HG03103 (cell line): Measurements from ENCODE around the gene TICAM2.

ENCODE experiments used
- ATAC-seq: cut with Tn5 transposase; IDR thresholded peaks from one replicate; pipeline ENCODE4 v1.9.1; 2021; ENCODE audit warnings: low read depth; ENCODE audit not compliant: unreplicated experiment

Gene TICAM2

DNA sequence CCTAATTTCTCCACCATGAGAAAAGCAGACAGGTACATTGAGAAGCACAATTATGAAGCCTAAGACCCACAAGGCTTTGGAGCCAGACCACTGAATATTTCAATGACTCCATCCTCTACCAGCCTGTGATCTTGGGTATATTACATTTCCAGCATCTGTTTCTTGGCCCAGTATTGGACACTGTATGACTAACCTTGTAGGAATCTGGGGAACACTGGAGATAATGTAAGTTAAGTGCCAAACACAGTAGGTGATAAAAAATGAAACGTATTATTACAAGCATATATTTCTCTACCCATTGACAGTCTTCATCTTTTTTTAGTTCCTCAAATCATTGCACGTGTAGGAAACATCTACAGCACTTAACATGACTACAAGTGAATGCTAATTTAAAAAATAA is 29.1 kb downstream of the TICAM2 start:
- no peak for ATAC-seq

DNA sequence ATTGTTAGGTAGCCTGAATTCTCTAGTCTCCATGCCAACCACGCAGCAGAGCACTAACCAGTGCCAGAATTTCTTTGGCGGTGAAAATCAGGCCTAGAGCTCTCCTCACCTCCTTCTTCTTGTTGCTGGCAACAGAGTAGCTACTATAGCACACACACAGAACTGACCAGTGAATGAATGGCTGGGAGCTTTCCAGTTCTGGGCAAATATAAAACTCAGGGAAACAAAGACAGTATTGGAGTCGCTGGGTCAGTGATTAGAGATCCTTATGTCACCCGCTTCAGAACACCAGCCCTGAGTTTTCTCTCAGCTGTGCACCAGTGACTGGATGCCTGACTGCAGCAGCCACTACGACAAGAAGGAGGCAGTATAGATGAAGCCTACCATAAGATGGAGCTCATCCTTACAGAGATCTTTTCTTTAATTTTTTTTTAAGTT is 30.8 kb downstream of the TICAM2 start:
- no peak for ATAC-seq

DNA sequence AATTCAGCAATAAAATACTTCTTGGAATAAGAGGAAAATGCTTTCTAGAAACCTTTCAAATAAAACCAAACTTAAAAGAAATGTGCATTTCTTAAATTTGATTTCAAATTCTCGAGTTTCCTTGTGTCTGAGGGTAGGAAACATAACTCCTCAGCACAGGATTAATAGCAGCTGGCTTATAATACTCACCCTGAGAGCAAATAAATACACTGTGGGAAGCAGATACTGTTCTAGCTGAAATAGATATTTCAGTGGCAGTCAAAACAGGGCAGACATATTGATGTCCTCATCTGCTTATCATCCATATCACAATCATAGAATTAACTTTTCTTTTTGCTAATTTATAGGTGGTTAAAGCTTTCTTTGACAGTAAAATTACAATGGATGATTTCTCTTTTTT is 33.6 kb downstream of the TICAM2 start:
- ATAC-seq: no peak

DNA sequence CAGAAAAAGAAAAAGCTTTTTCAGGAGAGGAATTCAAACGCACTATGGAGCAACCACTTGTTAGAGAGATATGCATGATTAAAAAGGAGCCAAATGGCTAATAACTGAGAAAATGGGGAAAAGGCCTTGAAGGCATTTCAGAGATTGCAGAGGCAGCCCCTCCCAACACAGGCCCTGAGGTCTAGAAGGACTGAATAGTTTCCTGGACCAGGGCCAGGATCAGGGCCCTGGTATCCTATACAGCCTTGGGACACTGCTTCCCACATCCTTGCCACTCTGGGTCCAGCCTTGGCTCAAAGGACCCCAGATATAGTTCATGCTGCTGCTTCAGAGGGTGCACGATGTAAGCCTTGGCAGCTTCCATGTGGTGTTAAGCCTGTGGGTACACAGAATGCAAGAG is 37.0 kb downstream of the TICAM2 start:
- no peak for ATAC-seq

GRCh38 chr5:115561176-115561575 is 41.1 kb downstream of the TICAM2 start:
- ATAC-seq: no peak

DNA sequence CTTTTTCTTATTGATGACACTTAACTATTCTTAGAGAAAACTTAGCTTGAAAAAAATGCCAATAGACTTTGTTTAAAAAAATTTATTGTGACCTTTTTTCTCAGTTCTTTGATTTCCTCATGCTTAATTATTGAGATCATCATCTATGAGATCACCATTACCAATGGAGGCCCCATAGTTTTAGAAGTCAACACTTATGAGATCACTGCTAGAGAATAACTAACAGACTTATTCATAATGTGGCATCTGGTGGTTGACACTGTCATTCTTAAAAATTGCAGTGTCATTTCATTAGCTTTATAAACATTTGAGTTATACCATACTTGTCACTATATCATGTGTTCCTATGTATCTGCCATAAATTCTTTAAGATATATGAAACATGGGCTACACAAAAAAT is 42.8 kb downstream of the TICAM2 start:
- ATAC-seq: no peak

- ATAC-seq: no peak
Measured at GRCh38 chr5:115558388-115558956, 43.8 kb downstream of the TICAM2 start.

DNA sequence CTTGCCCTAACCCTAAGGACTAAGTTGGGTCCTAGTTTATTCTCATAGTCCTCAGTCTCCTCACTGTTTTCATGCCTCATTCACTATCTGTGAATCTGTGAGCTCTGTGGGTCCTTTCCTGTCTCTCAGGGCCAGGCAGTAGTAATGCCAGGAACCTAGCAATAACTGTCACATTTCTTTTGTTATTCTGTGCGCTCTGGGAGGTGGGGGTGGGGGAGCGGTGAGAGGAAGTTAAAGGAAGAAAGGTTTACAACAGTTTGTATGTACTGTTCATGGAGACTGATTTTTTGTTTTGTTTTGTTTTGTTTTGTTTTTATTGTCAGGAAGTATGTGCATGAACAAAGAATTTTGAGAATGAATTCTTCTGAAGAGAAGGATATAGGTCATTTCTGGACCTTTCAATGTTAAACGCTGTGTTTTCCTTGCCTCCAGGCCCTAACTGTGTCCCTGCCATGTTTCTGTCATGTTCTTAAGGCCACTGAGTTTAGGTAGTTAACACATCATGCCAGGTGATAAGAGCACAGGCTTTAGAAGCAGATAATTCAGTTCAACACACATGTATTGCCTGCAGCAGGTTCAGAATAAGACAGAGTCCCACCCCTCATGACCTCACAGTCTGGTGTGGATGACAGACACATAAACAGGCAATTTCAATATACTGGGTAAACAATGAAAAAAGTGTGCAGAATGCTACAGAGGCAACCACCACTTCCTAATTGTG is 44.5 kb downstream of the TICAM2 start:
- ATAC-seq: no peak

GRCh38 chr5:115556276-115556675 is 46.0 kb downstream of the TICAM2 start:
- no peak for ATAC-seq

GRCh38 chr5:115555084-115555633 is 47.1 kb downstream of the TICAM2 start:
- ATAC-seq: no peak

GRCh38 chr5:115553082-115553481 is 49.2 kb downstream of the TICAM2 start:
- no peak for ATAC-seq

DNA sequence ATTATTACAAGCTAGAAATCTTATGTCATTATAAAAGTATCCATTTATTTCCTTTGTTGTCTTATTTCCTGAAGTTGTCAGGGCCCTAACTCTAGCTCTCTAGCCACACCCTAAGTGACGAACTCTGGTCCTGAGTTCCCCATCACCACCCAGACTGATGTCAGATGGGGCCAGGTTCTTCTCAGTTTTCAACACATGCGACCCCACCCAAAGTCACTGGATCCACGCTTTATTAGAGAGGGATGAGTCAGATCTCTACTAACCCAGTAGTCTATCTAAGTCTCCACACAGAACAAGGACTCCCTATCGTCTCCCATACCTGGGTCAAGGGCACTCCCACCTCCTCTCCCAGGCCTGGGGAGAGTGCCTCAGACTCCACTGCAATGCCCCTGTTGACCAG is 50.9 kb downstream of the TICAM2 start:
- ATAC-seq: no peak

DNA sequence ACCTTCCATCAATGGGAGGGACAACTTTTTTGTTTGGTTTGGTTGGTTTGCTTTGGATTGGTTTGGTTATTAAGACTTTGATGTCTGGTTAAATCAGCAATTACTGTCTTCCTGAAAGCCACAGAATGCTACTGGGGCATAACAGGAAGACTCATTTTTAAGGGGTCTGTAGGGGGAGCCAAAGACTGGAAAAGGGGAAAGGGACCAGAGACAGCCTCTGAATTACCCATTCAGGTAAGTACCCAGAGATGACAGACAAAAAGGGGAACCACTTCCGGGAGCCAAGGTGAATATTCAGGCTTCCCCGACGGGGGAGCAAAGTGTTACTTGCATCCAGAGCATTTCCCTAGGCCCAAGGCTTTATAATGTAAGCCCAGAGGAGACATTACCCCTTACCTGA is 53.1 kb downstream of the TICAM2 start:
- ATAC-seq: no peak

DNA sequence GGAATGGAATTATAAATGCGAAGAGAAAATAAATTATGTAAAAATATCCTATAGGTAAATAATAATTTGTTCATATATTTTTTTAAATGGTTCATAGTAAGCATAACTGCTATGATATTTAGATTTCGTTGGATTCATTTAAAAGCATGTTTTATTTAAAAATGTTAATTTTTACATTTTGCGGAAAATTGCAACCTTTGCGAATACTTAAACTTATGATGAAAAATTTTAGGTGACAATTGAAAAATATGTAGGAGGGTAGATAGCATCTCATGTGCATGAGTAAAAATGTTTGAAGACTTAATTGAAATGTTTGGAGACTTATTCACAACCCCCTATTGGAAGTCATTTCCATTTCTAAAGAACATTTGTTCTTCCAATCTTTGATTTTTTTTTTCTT is 53.6 kb downstream of the TICAM2 start:
- no peak for ATAC-seq

DNA sequence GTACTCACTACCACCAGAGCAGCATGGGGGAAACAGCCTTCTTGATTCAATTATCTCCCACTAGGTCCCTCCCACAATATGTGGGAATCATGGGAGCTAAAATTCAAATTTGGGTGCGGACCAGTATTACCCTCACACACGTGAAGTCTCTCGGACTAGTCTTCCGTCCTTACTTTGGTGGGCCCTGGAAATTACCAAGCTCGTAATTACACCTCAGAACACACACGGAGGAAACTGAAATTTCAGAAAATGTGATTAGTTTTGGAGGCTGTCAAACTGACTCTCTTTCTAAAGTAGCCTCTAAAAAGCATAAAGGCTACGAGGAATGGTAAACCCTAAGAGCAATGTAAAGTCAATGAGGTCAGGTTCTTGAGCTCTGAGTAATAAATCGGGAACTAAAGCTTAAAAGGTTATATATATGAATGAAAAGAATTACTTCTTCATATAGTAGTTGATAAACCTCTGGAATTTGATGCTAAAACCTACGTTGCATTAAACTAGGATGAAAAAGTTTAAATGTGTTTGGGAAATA is 56.9 kb downstream of the TICAM2 start:
- ATAC-seq: no peak

DNA sequence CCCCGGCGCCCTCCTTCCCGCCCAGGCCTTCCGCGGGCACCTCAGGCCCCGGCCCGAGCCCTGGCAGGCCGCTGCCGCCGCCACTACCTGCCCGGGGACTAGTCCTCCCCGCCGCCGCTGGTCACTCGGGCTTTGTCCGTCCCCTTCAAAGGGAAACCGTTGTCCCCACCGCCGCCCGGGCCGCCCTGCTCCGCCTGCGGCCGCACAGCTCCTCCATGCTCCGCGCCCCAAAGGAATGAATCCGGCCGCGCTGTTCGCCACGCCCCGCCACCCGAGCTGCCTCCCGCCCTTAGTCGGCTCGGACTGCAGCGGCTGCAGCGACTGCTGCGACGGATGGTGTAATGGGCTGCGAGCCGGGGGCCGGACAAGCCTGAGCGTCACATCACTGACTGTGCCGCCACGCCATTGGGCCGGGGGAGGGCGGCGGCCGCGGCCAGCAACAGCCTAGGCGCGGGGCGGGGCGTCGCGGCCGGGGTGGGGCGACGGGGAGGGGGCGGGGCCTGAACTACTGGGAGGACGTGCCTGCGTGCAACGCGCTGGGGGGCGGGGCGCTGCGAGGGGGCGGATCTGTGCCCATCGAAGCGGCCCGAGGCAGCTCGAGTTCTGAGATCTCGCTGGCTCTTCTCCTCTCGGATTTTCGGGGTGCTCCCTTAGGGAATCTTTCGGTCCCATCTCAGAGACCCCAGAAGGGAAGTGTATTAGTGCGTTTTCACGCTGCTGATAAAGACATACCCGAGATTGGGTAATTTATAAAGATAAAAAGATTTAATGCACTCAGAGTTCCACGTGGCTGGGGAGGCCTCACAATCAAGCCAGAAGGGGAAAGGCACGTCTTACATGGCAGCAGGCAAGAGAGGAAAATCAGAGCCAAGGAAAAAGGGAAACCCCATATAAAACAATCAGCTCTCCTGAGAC is 57.6 kb downstream of the TICAM2 start, which contains the start of gene FEM1C:
FEM1C (minus strand) TSS at position 340 of the 915 bp plus-strand sequence. CDS start 1,282 bp downstream, outside the sequence.
- peak; percentile 96 for ATAC-seq

DNA sequence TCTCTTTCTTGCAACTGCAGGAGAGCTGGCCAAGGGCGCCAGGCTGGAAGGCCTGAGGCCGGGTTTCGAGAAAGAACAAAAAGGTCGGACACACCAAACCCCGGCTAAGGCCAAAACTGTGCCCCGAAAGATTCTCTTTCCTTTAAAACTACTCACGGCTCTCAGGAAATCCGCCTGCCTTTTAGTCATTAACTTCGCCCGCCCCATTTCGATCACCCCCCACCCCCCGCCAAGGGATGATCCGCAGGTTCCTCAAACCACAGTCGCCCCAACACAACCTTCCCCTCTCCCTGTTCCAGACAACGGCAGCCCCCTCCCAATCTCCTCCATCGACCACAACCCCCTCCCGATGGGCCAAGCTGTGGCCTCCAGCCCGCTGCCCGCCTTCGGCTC is 58.2 kb downstream of the TICAM2 start:
- ATAC-seq: peak; percentile 1

- peak; percentile 21 for ATAC-seq
Measured at GRCh38 chr5:115543365-115544042, 58.8 kb downstream of the TICAM2 start.

DNA sequence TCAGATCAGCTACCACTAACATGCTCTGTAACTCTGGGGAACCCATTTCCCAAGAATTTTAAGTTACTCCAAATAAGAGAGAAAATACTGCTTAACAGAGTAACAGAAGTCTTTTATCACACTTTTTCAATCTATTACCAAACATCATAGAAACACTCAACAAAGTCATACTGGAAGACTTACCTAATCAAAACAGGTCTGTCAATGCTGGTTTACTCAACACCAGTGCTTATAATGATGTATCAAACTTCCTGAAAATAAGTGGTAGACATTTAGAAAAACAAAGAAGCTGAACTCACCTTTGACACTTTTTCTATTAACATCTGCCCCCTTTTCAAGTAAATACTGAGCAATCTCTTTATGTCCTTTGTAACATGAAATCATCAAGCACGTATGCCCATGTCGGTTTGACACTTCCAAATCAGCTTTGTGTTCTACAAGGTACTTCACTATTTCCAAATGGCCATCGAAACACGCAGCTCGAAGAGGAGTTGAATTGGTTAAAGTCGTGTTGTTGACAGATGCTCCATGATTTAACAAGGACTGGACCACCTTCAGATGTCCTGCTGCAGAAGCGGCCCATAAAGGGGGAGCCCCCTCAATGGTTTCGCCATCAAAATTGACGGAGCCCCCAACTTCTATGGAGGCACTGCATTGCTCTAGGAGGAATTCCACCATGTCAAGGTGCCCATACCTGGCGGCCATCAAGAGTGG is 59.5 kb downstream of the TICAM2 start:
- ATAC-seq: no peak

DNA sequence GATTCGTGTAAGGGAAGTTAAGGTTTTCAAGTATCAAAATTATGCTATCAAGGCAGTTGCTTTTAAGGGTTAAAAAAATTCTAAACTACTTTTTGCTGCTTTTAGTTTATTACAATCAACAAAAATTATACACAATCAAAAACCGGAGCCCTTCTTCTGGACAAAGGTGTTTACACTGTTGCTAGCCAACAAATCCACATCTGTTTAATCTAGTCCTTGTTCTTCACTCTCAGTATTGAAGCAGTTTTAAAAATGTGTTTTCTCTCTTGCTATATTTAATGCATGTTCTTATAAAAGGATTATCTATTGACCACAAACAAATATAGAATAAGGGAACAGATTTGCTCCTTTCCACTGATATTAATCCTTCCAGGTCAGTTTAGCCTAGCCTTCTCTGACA is 60.2 kb downstream of the TICAM2 start:
- no peak for ATAC-seq
